Astrocyte (in vitro differentiated cells and primary cell): ENCODE measurements around the gene NCOR2. TPM values are rescaled to one million over a fixed set of nuclear protein-coding genes. Genes with fewer than 3 reads are reported as not detected.

ENCODE experiments used
- DNase-seq: peaks from one replicate; pipeline ENCODE4 v3.0.0-alpha.2; 2010; ENCODE audit warnings: low read depth
- FAIRE-seq: peaks from 2 replicates; lab custom pipeline; 2011; peaks lifted over from hg19 to GRCh38; lab: Jason Lieb, UNC
- H2AFZ ChIP-seq: 2 replicates; pipeline ENCODE4 v1.6.0; 2012; ENCODE audit warnings: low read depth, low read length, inconsistent platforms
- H3K27ac ChIP-seq: 2 replicates; pipeline ENCODE4 v1.5.1; 2011; ENCODE audit warnings: low read depth, low read length, inconsistent platforms
- H3K27me3 ChIP-seq: 2 replicates; pipeline ENCODE4 v1.6.0; 2011; ENCODE audit warnings: low read length, inconsistent platforms; ENCODE audit not compliant: insufficient read depth
- H3K36me3 ChIP-seq: 2 replicates; pipeline ENCODE4 v1.5.1; 2011; ENCODE audit warnings: low read length, inconsistent platforms; ENCODE audit not compliant: insufficient read depth
- H3K4me1 ChIP-seq: 2 replicates; pipeline ENCODE4 v1.5.1; 2011; ENCODE audit warnings: low read length, inconsistent platforms; ENCODE audit not compliant: insufficient read depth
- H3K4me2 ChIP-seq: 2 replicates; pipeline ENCODE4 v1.6.0; 2012; ENCODE audit warnings: low read length, inconsistent platforms
- H3K4me3 ChIP-seq: 2 replicates; pipeline ENCODE4 v1.5.1; 2011; ENCODE audit warnings: low read depth, mild to moderate bottlenecking, low read length, inconsistent platforms; ENCODE audit not compliant: insufficient read depth
- H3K79me2 ChIP-seq: 2 replicates; pipeline ENCODE4 v1.6.0; 2012; ENCODE audit warnings: mild to moderate bottlenecking, low read length, inconsistent platforms; ENCODE audit not compliant: insufficient read depth
- H3K9ac ChIP-seq: 2 replicates; pipeline ENCODE4 v1.6.0; 2012; ENCODE audit warnings: mild to moderate bottlenecking, low read length, inconsistent platforms
- H3K9me3 ChIP-seq: 2 replicates; pipeline ENCODE4 v1.5.1; 2012; ENCODE audit warnings: low read depth, mild to moderate bottlenecking, low read length, inconsistent platforms; ENCODE audit not compliant: insufficient read depth
- H4K20me1 ChIP-seq: 2 replicates; pipeline ENCODE4 v1.6.0; 2012; ENCODE audit warnings: low read length, inconsistent platforms; ENCODE audit not compliant: insufficient read depth
- H3K27ac Mint-ChIP-seq: one replicate; pipeline ENCODE4 v1.8.0; 2021; ENCODE audit warnings: mild to moderate bottlenecking, mixed read lengths; ENCODE audit not compliant: unreplicated experiment
- H3K27me3 Mint-ChIP-seq: one replicate; pipeline ENCODE4 v1.8.0; 2021; ENCODE audit warnings: low read depth, mixed read lengths; ENCODE audit not compliant: unreplicated experiment
- H3K36me3 Mint-ChIP-seq: one replicate; pipeline ENCODE4 v1.8.0; 2021; ENCODE audit warnings: low read depth, mixed read lengths; ENCODE audit not compliant: unreplicated experiment
- H3K4me1 Mint-ChIP-seq: one replicate; pipeline ENCODE4 v1.8.0; 2021; ENCODE audit warnings: low read depth, mixed read lengths; ENCODE audit not compliant: unreplicated experiment
- H3K4me3 Mint-ChIP-seq: one replicate; pipeline ENCODE4 v1.8.0; 2021; ENCODE audit warnings: mild to moderate bottlenecking, moderate library complexity, mixed read lengths; ENCODE audit not compliant: unreplicated experiment
- H3K9me3 Mint-ChIP-seq: one replicate; pipeline ENCODE4 v1.8.0; 2021; ENCODE audit warnings: mild to moderate bottlenecking, mixed read lengths; ENCODE audit not compliant: unreplicated experiment
- EZH2 ChIP-seq: IDR thresholded peaks from 2 replicates; pipeline ENCODE4 v1.6.1; 2012; ENCODE audit warnings: mild to moderate bottlenecking, low read length, inconsistent platforms; ENCODE audit not compliant: insufficient read depth
- total RNA-seq: library from RNA; stranded (reverse); gene quantifications from 2 replicates; pipeline ENCODE4 v1.2.1, GENCODE V29; 2021
- TF ChIP-seq, protein P1 (sequence below): IDR thresholded peaks from 2 replicates; pipeline ENCODE4 v1.5.1; 2011; ENCODE audit warnings: low read depth, mild to moderate bottlenecking, inconsistent platforms, low read length, moderate library complexity; ENCODE audit not compliant: insufficient read depth

NCOR2 gene
- total RNA-seq, 1 donor from 2014 or later, result 425 TPM

DNA sequence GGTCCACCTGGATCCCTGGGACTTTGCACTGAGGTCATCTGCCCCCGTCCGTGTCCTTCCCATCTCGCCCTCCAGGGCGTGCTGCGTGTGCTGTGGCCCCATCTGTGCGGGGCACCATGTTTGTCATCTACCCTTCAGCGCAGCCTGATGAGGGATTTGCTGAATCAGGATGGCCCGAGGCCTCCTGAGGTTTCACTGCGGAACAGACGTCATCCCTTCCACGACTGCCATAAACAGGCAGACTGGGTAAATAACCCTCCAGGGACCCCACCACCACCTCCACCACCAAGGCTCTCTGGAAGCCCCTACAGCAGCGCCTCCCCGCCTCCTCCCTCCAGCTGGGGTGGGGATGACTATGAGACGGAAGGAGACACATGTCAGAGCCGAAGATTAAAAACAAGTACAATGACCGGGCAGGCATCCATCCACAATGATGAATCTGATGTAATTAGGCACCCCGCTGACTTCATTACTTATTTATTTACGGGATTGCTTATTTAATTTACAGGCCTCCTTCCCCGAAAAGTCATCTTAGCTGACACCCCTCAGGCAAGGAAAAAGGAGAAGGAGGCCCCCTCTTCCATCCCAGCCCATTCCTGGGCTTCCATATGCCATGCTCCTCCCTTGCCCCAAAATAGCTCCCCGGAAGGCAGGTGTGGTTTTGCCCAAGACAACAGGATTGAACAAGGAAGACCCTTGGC is 39.4 kb downstream of the NCOR2 start:
- Mint-ChIP-seq H3K27ac (no peak overlapping the region), H3K27me3 (no peaks in the 10 kb centered on the region), H3K36me3 (peaks cover 16% of the 10 kb centered on the region), H3K4me1 (peaks cover 47% of the 10 kb centered on the region), H3K9me3 (no peaks in the 10 kb centered on the region), H3K4me3 (no peak overlapping the region)
- no peak overlapping the region for H3K4me3 ChIP-seq
- H4K20me1 ChIP-seq, result peaks cover 92% of the 10 kb centered on the region
- DNase-seq (no peak), FAIRE-seq (peak; percentile 74)
- H3K27ac ChIP-seq, result peak overlapping the region; percentile 40
- H3K4me1 ChIP-seq, result peaks cover 32% of the 10 kb centered on the region
- peak overlapping the region; percentile 31 for H3K4me2 ChIP-seq
- H2AFZ ChIP-seq, result no peak overlapping the region
- peaks cover 91% of the 10 kb centered on the region for H3K79me2 ChIP-seq
- no peaks in the 10 kb centered on the region for H3K9me3 ChIP-seq
- H3K9ac ChIP-seq, result peak overlapping the region; percentile 25
- no peak for TF ChIP-seq EZH2
- TF ChIP-seq, protein P1, sequence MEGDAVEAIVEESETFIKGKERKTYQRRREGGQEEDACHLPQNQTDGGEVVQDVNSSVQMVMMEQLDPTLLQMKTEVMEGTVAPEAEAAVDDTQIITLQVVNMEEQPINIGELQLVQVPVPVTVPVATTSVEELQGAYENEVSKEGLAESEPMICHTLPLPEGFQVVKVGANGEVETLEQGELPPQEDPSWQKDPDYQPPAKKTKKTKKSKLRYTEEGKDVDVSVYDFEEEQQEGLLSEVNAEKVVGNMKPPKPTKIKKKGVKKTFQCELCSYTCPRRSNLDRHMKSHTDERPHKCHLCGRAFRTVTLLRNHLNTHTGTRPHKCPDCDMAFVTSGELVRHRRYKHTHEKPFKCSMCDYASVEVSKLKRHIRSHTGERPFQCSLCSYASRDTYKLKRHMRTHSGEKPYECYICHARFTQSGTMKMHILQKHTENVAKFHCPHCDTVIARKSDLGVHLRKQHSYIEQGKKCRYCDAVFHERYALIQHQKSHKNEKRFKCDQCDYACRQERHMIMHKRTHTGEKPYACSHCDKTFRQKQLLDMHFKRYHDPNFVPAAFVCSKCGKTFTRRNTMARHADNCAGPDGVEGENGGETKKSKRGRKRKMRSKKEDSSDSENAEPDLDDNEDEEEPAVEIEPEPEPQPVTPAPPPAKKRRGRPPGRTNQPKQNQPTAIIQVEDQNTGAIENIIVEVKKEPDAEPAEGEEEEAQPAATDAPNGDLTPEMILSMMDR, result peak; percentile 11
- H3K27me3 ChIP-seq, result no peaks in the 10 kb centered on the region
- peaks cover 2% of the 10 kb centered on the region for H3K36me3 ChIP-seq

DNA sequence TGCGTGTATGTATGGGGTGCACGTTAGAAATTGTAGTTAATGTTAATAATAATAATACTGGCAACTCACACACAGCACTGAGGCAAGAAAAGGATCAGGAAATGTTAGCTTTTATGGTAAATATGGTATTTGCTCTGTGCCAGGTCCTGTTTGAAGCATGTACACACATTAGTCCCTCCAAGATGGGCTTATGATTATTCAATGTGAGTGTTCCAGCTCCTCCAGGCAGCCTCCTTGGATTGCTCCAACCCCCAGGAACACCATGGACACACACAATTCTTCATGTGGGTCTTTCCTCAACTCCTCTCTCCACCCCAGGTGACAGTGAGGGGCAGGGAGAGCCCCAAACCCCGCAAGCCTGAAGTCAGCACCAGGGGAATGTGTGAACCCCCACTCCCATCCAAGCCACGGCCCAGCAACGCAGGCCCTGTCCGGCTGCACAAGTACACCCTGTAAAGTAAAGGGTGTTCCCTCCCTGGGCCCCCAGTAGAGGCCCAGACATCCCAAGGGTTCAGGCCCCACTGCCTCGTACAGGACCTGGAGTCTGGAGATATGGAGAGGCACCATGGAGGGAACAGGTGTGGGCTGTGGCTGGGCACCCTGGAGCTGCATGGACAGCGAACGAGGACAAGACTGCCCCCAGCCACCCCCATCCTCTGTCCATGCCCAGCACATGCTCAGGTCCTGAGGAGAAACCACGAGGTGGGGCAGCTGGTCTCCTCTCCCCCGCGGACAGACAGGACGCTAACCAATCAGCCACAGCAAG is 41.3 kb downstream of the NCOR2 start:
- Histone ChIP-seq H3K4me2 (no peak overlapping the region), H3K27me3 (no peaks in the 10 kb centered on the region), H2AFZ (no peak overlapping the region), H3K9me3 (no peaks in the 10 kb centered on the region), H3K4me1 (peaks cover 38% of the 10 kb centered on the region), H4K20me1 (peaks cover 86% of the 10 kb centered on the region), H3K9ac (no peak overlapping the region), H3K27ac (no peak overlapping the region), H3K79me2 (peaks cover 91% of the 10 kb centered on the region), H3K36me3 (peaks cover 2% of the 10 kb centered on the region), H3K4me3 (no peak overlapping the region)
- FAIRE-seq (no peak), DNase-seq (no peak)
- Mint-ChIP-seq H3K9me3 (no peaks in the 10 kb centered on the region), H3K27ac (no peak overlapping the region), H3K4me3 (no peak overlapping the region), H3K4me1 (peaks cover 51% of the 10 kb centered on the region), H3K36me3 (peaks cover 22% of the 10 kb centered on the region), H3K27me3 (no peaks in the 10 kb centered on the region)
- TF ChIP-seq, protein P1, result no peak
- TF ChIP-seq EZH2, result no peak

DNA sequence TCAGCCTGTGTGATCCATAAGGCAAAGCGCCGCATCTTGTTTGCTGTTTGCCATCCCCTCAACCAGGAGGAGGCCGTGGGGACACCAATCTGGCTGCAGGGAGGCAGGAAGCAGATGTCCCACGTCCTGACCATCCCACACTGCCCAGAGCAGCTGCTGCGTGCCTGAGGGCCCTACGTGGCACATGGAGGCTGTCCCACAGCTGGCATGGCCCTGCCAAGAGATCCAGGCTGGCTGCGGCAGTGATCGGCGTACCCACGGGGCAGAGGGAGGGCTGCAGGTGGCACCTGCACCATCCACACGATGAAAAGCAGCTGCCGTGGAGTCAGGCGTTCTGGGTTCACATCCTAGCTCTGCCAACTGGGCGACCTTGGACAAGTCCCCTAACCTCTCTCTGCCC is 42.0 kb downstream of the NCOR2 start:
- Histone ChIP-seq H4K20me1 (peaks cover 86% of the 10 kb centered on the region), H3K4me3 (no peak overlapping the region), H3K4me1 (peaks cover 44% of the 10 kb centered on the region), H3K36me3 (peaks cover 2% of the 10 kb centered on the region), H3K27me3 (no peaks in the 10 kb centered on the region), H3K9ac (no peak overlapping the region), H3K9me3 (no peaks in the 10 kb centered on the region), H3K27ac (no peak overlapping the region), H2AFZ (no peak overlapping the region), H3K79me2 (peaks cover 91% of the 10 kb centered on the region), H3K4me2 (no peak overlapping the region)
- Mint-ChIP-seq H3K27me3 (no peaks in the 10 kb centered on the region), H3K9me3 (no peaks in the 10 kb centered on the region), H3K4me1 (peaks cover 48% of the 10 kb centered on the region), H3K36me3 (peaks cover 20% of the 10 kb centered on the region), H3K4me3 (no peak overlapping the region), H3K27ac (peak overlapping the region; percentile 48)
- TF ChIP-seq EZH2, result no peak
- TF ChIP-seq, protein P1, result no peak
- FAIRE-seq (no peak), DNase-seq (no peak)
